Measurements from ENCODE around the gene SMCO3. TPM values are rescaled to one million over a fixed set of nuclear protein-coding genes. Genes with fewer than 3 reads are reported as not detected.

The SMCO3 gene
- total and polyA plus RNA-seq, 2 of the 8 experiments (the other 6 are each of a cell fraction or from before 2014, with no cell fraction given), result not detected

GRCh38 chr12:14811486-14811885, 2.5 kb downstream of the SMCO3 start:
- Histone ChIP-seq H3K36me3 (ENCODE audit: control insufficient read depth in 2 of 4, insufficient read depth in 4 of 4, low read length in 3 of 4) (no peaks in the 10 kb centered on the region), H2AK5ac (ENCODE audit: low read depth, low read length) (no peak overlapping the region), H2BK120ac (replicated peaks; ENCODE audit: low read depth, low read length) (no peak overlapping the region), H3K9me3 (ENCODE audit: insufficient read depth in 2 of 2, low read depth in 1 of 2, low read length in 1 of 2) (no peaks in the 10 kb centered on the region), H3K4me1 (replicated peaks in 1 of 4; ENCODE audit: control insufficient read depth in 3 of 4, insufficient read depth in 4 of 4, low read length in 3 of 4) (no peaks in the 10 kb centered on the region), H3K27me3 (replicated peaks in 1 of 4; ENCODE audit: control insufficient read depth in 3 of 4, extremely low read depth in 1 of 4, insufficient read depth in 3 of 4, low read length in 3 of 4) (no peaks in the 10 kb centered on the region), H2BK12ac (ENCODE audit: low read depth, low read length) (no peak overlapping the region), H3K18ac (ENCODE audit: extremely low read depth, low read length) (no peak overlapping the region), H2BK20ac (ENCODE audit: low read length) (no peak overlapping the region), H4K91ac (replicated peaks; ENCODE audit: insufficient read length, low read length) (no peak overlapping the region), H3K4ac (replicated peaks; ENCODE audit: insufficient read length, low read depth, low read length) (no peak overlapping the region), H3K9ac (replicated peaks in 1 of 4; ENCODE audit: extremely low read depth in 1 of 4, low read depth in 3 of 4, low read length in 3 of 4) (no peak overlapping the region), H3K4me2 (ENCODE audit: insufficient read depth in 1 of 2, low read depth in 2 of 2, low read length in 2 of 2) (no peak overlapping the region), H2AFZ (ENCODE audit: low read length) (no peak overlapping the region), H2BK15ac (ENCODE audit: low read length) (no peak overlapping the region), H3K23me2 (ENCODE audit: low read depth, low read length) (no peaks in the 10 kb centered on the region), H3K23ac (ENCODE audit: insufficient read length) (no peak overlapping the region), H3K79me2 (ENCODE audit: control insufficient read depth in 1 of 2, insufficient read depth in 2 of 2, low read length in 2 of 2) (no peaks in the 10 kb centered on the region), H4K20me1 (replicated peaks in 1 of 2; ENCODE audit: control insufficient read depth in 1 of 2, insufficient read depth in 2 of 2, low read length in 2 of 2) (no peaks in the 10 kb centered on the region), H3K4me3 (ENCODE audit: extremely low read depth in 1 of 4, insufficient read depth in 2 of 4, low read depth in 3 of 4, low read length in 4 of 4) (no peak overlapping the region), H3K79me1 (ENCODE audit: low read depth, low read length) (no peaks in the 10 kb centered on the region), H4K8ac (ENCODE audit: extremely low read depth, insufficient read depth, low read length) (no peak overlapping the region), H3K56ac (replicated peaks; ENCODE audit: insufficient read length, low read depth, low read length) (no peak overlapping the region), H2BK5ac (ENCODE audit: low read depth, low read length) (no peak overlapping the region), H3K27ac (ENCODE audit: low read depth, low read length) (no peak overlapping the region), H4K5ac (ENCODE audit: insufficient read length, low read depth, low read length) (no peak overlapping the region), H3K14ac (ENCODE audit: insufficient read length) (no peak overlapping the region)
- CTCF ChIA-PET (ENCODE audit: partially characterized antibody), result interaction anchor here (0.7 to 5.2 kb wide), 23 partner anchors 9 to 712 kb away, joined by 3 to 35 read pairs (median 4); partner anchors contain the start of genes ART4 and RERG
- FAIRE-seq (peak; percentile 36), DNase-seq (ENCODE audit: low read depth in 1 of 2, low spot score in 2 of 2) (no peak)
- POLR2A ChIA-PET (ENCODE audit: partially characterized antibody), result interaction anchor here (0.9 to 1.0 kb wide), 2 partner anchors 36 to 41 kb away, joined by 3 to 4 read pairs; a partner anchor contains a TSS
- 96% methylated on average over 2 of the region's 2 CpGs; no CpG with 5 or more reads in 1 of the 2 experiments for WGBS, 2 experiments (ENCODE audit: extremely low coverage in 1 of 2, insufficient coverage in 1 of 2, insufficient read length in 1 of 2, insufficient replicate concordance in 2 of 2, low coverage in 1 of 2, low lambda C conversion rate in 2 of 2, missing lambda C conversion rate in 1 of 2)
- no peak for TF ChIP-seq KDM4A (IDR thresholded peaks at IDR 0.05; ENCODE audit: low read depth, low read length, severe bottlenecking)
- no peak for TF ChIP-seq CREB1 (IDR thresholded peaks at IDR 0.05)
- no peak for TF ChIP-seq RXRA (IDR thresholded peaks at IDR 0.05; ENCODE audit: insufficient read depth, low read depth, low read length)
- TF ChIP-seq SIX5 (IDR thresholded peaks at IDR 0.05; ENCODE audit: low read depth, low read length), result no peak
- TF ChIP-seq CTCF (IDR thresholded peaks at IDR 0.05; ENCODE audit: control extremely low read depth in 1 of 3, insufficient read depth in 1 of 3, low read depth in 1 of 3, low read length in 3 of 3), result no peak
- no peak for TF ChIP-seq HDAC6 (IDR thresholded peaks at IDR 0.05; ENCODE audit: low read depth, low read length)
- no peak for TF ChIP-seq SRF (IDR thresholded peaks at IDR 0.05; ENCODE audit: low read depth, low read length)
- TF ChIP-seq SIN3A (conservative IDR thresholded peaks at IDR 0.05 in 1 of 2, IDR thresholded peaks at IDR 0.05 in 1 of 2; ENCODE audit: low read depth in 1 of 2, low read length in 2 of 2), result no peak
- TF ChIP-seq NANOG (IDR thresholded peaks at IDR 0.05; ENCODE audit: insufficient read depth, low read depth, low read length, poor library complexity, severe bottlenecking), result no peak
- TF ChIP-seq TAF7 (optimal IDR thresholded peaks at IDR 0.05; ENCODE audit: borderline replicate concordance, low read depth, low read length), result no peak
- no peak for TF ChIP-seq ZNF274 (IDR thresholded peaks at IDR 0.05; ENCODE audit: borderline replicate concordance, extremely low read depth, low read length)
- TF ChIP-seq ASH2L (IDR thresholded peaks at IDR 0.05; ENCODE audit: low read length), result no peak

Data from H1 (cell line).